Activated naive CD4-positive, alpha-beta T cell treated with anti-CD3 and anti-CD28 coated beads, Interleukin-2, amount 50 U/mL, for 72 hours (primary cell): ENCODE results near the gene MISFA. TPM values are rescaled to one million over a fixed set of nuclear protein-coding genes. Genes with fewer than 3 reads are reported as not detected.
"Not testable (repeated sequence)": the region's sequence is repeated elsewhere in the genome, so short reads cannot be mapped to it uniquely, and the experiment has no call there.

ENCODE experiments used
- ATAC-seq, 2 donors: fragments of 150-1000 bp; cut with Tn5 transposase; 2 replicates each; pipeline ENCODE4 v1.10.0; 2021; ENCODE audit warnings: mild to moderate bottlenecking in 2 of 2, moderate library complexity in 2 of 2
- DNase-seq, 2 donors: peaks; one replicate each; pipeline ENCODE4 v3.0.0; 2021 to 2022; ENCODE audit warnings: low spot score in 2 of 2
- H3K27ac Mint-ChIP-seq, 2 donors: one replicate each; pipeline ENCODE4 v1.8.0; 2022; ENCODE audit warnings: mild to moderate bottlenecking in 2 of 2, mixed read lengths in 2 of 2
- H3K36me3 Mint-ChIP-seq, 2 donors: one replicate each; pipeline ENCODE4 v1.8.0; 2022; ENCODE audit warnings: mixed read lengths in 2 of 2
- H3K9me3 Mint-ChIP-seq, 2 donors: one replicate each; pipeline ENCODE4 v1.8.0; 2022; ENCODE audit warnings: mixed read lengths in 2 of 2
- total RNA-seq, 2 donors: library from RNA; stranded (reverse); gene quantifications; one replicate each; pipeline ENCODE4 v1.2.3, GENCODE V29; 2022

The MISFA gene
- total RNA-seq = 1 to 10 TPM in 1 of 2 donors, under 1 TPM in 1; 0.93 to 4.0 TPM

DNA sequence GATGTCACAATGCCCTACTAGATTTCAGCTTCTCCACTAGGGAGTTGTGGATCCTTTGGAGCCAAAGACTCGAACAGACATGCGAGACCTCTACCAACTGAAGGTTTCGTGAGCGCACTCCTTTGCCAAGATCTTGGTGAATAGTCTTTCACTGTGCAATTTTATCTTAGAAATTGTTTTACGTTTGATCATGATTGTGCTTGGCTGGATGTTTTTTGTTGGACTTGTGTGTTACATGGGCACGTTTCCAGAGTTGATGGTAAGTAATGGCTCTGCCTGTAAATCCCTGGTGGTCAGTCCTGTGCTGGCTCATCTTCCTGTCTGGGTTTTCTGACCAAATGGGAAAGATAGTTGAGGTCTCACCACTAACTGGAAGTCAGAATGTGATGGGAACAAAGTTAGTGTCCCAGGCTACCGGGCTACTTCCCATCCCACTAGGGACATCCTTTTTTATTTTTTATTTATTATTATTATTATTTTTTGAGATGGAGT lies at the start of gene MISFA:
TSS of gene MISFA (plus strand) at position 51 of the 492 bp plus-strand sequence. CDS start at position 191, 140 bp downstream.
- H3K36me3 Mint-ChIP-seq = no peaks in the 10 kb centered on the region
- no peak for DNase-seq
- no peak for ATAC-seq
- H3K9me3 Mint-ChIP-seq = no peaks in the 10 kb centered on the region
- H3K27ac Mint-ChIP-seq = no peak within 1 kb of the TSS

DNA sequence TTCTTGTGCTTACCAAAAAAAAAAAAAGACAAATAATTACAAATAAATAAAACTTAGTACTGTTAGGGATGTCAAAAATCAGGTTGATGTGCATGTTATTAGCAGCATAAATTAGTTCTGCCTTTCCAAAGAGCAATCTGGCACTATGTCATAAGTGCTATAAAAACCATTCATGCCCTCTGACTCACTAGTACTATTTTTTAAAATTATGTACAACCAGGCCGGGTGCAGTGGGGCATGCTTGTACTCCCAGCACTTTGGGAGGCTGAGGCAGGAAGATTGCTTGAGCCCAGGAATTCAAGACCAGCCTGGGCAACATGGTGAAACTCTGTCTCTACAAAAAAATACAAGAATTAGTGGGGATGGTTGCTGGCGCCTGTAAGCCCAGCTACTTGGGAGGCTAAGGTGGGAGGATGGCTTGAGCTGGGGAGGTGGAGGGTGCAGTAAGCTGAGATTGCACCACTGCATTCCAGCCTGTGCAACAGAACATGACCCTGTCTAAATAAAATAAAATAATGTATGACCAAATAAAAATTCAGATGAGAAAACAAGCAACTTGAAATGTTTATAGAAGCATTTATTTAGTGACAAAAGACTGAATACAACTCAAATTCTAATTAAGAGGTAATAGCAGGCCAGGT lies 36.4 kb upstream of the MISFA start:
- no peaks in the 10 kb centered on the region for H3K36me3 Mint-ChIP-seq
- H3K27ac Mint-ChIP-seq = peak overlapping the region in 1 of 2 donors; percentile 65
- no peak for ATAC-seq
- no peaks in the 10 kb centered on the region for H3K9me3 Mint-ChIP-seq
- no peak for DNase-seq

GRCh38 chr11:18564149-18564548 lies 35.4 kb upstream of the MISFA start:
- no peaks in the 10 kb centered on the region for H3K9me3 Mint-ChIP-seq

DNA sequence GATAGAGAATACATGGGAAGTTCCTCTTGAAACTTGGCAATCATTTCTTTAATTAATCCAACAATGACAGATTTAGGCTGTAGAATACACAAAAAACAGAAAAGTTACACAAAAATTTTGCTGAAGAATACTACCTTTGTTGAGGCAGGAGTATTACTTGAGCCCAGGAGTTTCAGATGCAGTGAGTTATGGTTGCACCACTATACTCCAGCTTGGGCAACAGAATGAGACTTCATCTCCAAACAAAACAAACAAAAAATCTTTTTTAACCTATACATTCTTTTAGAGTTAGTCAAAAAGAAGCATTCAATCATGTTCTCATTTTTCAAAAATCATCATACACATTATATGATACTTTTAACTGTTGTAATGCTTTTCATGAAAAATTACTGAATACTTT lies 33.2 kb upstream of the MISFA start:
- Mint-ChIP-seq H3K9me3 (no peaks in the 10 kb centered on the region), H3K27ac (no peak overlapping the region), H3K36me3 (no peaks in the 10 kb centered on the region)
- DNase-seq (no peak), ATAC-seq (no peak)

More at GRCh38 chr11:18564149-18564548, 35.4 kb upstream of the MISFA start:
- no peak for DNase-seq
- no peak for ATAC-seq
- H3K27ac Mint-ChIP-seq = no peak overlapping the region
- no peaks in the 10 kb centered on the region for H3K36me3 Mint-ChIP-seq

DNA sequence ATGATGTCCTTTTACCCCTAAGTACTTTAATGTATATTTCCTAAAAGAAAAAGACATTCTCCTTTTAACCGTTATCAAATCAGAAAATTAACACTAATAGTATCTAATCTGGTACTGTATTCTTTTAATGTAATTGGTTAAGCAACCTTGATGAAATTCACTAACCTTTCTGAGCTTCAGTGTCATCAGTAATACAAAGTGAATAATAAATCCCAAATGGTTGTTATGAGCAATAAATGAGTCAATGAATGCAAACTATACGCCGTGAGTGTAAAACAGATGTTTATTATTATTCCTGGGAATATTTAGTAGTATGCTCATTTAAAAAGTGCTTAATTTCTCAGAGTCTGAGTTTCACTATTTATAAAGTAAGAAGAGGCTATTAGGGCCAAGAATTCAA lies 32.5 kb upstream of the MISFA start:
- no peak overlapping the region for H3K27ac Mint-ChIP-seq
- no peak for ATAC-seq
- no peaks in the 10 kb centered on the region for H3K9me3 Mint-ChIP-seq
- DNase-seq = no peak
- no peaks in the 10 kb centered on the region for H3K36me3 Mint-ChIP-seq

DNA sequence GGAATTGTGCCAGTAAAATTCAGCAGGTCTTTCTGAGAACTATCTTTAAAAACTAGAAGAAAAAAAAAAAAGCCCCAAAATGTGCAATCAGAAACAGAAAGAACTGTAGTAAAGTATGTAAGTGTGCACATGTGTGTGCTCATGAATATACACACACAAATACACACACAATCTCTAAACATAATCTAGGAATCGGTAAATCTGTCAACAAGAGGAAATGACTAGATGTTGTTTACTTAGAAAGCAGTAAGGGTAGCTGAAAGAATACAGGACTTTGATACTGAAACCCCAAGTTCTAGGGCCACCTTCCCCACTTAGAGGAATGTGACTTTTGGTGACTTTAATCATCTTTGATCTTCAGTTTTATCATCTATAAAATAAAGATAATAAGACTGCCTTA lies 24.2 kb upstream of the MISFA start:
- no peak for DNase-seq
- peaks cover 0 to 6% of the 10 kb centered on the region in 2 donors for H3K36me3 Mint-ChIP-seq

DNA sequence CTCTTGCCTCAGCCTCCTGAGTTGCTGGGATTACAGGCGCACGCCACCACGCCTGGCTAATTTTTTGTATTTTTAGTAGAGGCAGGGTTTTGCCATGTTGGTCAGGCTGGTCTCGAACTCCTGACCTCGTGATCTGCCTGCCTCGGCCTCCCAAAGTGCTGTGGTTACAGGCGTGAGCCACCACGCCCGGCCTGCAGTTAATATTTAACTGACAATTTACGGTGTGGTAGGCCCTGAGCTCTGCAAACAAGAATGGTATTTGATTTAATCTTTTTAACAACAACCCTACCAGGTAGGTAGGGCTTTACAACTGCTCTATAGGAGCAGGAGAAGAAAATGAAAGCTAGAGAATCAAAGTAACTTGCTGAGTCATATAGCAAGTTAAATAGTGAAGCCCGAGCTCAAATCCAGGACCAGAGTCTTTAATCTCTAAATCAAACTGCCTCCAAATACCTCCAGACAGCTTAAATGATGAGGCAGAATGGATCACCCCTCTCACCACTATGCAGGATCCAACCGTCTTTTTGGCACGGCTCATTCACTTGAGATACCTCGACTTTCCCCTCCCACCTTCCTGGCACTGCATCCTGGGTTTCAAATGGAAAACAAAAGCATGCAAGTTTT lies 20.5 kb upstream of the MISFA start:
- H3K27ac Mint-ChIP-seq = peak overlapping the region in 1 of 2 donors; percentile 71
- DNase-seq = no peak
- no peaks in the 10 kb centered on the region for H3K9me3 Mint-ChIP-seq
- H3K36me3 Mint-ChIP-seq = peaks cover 0 to 6% of the 10 kb centered on the region in 2 donors
- ATAC-seq = peak; percentile 69 to 83

More for the DNA sequence above, 24.2 kb upstream of the MISFA start:
- Mint-ChIP-seq H3K9me3 (no peaks in the 10 kb centered on the region), H3K27ac (peak overlapping the region in 1 of 2 donors; percentile 33)
- ATAC-seq = no peak

DNA sequence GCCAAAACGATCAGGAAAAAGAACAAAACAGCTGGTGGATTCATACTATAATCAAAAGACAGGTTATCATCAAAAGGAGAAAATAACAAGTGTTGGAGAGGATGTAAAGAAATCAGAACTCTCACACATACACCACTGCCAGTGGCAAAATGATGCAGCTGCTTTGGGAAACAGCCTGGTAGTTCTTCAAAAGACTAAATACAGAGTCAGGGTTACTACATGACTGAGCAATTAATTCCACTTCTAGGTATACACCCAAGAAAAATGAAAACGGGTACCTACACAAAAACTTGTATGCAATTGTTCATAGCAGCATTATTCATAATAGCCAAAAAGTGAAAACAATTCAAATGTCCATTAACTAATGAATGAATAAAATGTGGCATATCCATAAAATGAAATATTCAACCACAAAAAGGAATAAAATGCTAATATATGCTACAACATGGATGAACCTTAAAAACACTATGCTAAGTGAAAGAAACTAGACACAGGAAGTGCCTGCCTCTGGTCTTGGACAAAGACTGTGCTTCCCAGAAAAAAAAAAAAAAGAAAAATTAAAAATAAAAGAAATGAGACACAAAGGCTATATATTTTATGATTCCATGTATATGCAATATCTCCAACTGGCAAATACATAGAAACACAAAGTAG lies 19.3 kb upstream of the MISFA start:
- DNase-seq = no peak
- Mint-ChIP-seq H3K27ac (peak overlapping the region in 1 of 2 donors; percentile 29), H3K36me3 (peaks cover 0 to 6% of the 10 kb centered on the region in 2 donors), H3K9me3 (no peaks in the 10 kb centered on the region)
- peak in 1 of 2 donors; percentile 44 for ATAC-seq

DNA sequence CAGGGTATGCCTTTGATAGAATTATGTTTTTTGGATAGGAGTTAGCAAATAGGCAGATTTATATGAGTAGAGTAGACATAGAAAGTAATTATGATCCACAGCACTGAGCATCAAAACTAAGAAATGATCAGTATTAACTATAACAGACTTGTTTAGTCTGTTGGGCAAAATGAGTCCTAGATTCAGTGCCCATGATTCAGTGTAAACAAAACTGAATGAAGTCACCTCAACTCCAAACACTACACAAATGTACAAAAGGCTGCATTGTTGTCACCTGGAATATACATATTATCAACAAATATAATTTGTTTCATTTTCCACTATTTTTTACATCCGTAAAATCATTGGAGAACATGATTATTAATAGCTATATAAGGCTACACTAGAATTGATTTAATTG lies 17.8 kb upstream of the MISFA start:
- no peak for DNase-seq
- H3K36me3 Mint-ChIP-seq = peaks cover 0 to 6% of the 10 kb centered on the region in 2 donors
- H3K9me3 Mint-ChIP-seq = no peaks in the 10 kb centered on the region
- ATAC-seq = no peak
- H3K27ac Mint-ChIP-seq = no peak overlapping the region

- ATAC-seq (peak; percentile 74 to 77), DNase-seq (peak; percentile 54 to 82)
- H3K27ac Mint-ChIP-seq = no peak within 1 kb of the TSS
- no peaks in the 10 kb centered on the region for H3K9me3 Mint-ChIP-seq
- H3K36me3 Mint-ChIP-seq = no peaks in the 10 kb centered on the region
These were observed 11.0 kb upstream of the MISFA start, which contains the start of gene UEVLD for GRCh38 chr11:18588297-18589252. Gene UEVLD (minus strand): TSS chr11:18588734. CDS start chr11:18588654, 80 bp downstream.

- DNase-seq = no peak
- no peak for ATAC-seq
- H3K27ac Mint-ChIP-seq = no peak overlapping the region
- H3K36me3 Mint-ChIP-seq = no peaks in the 10 kb centered on the region
- no peaks in the 10 kb centered on the region for H3K9me3 Mint-ChIP-seq
These were observed 9.0 kb upstream of the MISFA start for GRCh38 chr11:18590571-18590970.

- ATAC-seq, H3K27ac Mint-ChIP-seq: not testable (repeated sequence)
These were observed 5.5 kb upstream of the MISFA start for GRCh38 chr11:18594088-18594487.

GRCh38 chr11:18594999-18595749 lies 4.4 kb upstream of the MISFA start:
- Mint-ChIP-seq H3K27ac (no peak overlapping the region), H3K9me3 (no peaks in the 10 kb centered on the region), H3K36me3 (no peaks in the 10 kb centered on the region)
- ATAC-seq (no peak), DNase-seq (no peak)

More at GRCh38 chr11:18594088-18594487, 5.5 kb upstream of the MISFA start:
- not testable (repeated sequence) for DNase-seq, H3K36me3 Mint-ChIP-seq, H3K9me3 Mint-ChIP-seq

GRCh38 chr11:18600915-18601569 lies 1.5 kb downstream of the MISFA start:
- ATAC-seq (no peak), DNase-seq (no peak)
- no peaks in the 10 kb centered on the region for H3K9me3 Mint-ChIP-seq
- H3K36me3 Mint-ChIP-seq = no peaks in the 10 kb centered on the region
- no peak overlapping the region for H3K27ac Mint-ChIP-seq

GRCh38 chr11:18608376-18608775 lies 8.8 kb downstream of the MISFA start:
- Mint-ChIP-seq H3K27ac (no peak overlapping the region), H3K36me3 (peaks cover 0 to 9% of the 10 kb centered on the region in 2 donors), H3K9me3 (no peaks in the 10 kb centered on the region)
- ATAC-seq = no peak
- no peak for DNase-seq
